ENCODE results near the gene NUDT6.

- TF ChIP-seq CTCF (IDR thresholded peaks at IDR 0.05) = no peak
- no peak for TF ChIP-seq POLR2A (IDR thresholded peaks at IDR 0.05)
These were observed 26.9 kb downstream of the NUDT6 start for GRCh38 chr4:122895336-122895995.
